H54 (cell line): Measurements from ENCODE around the gene INSYN1.
"Not testable (repeated sequence)": the region's sequence is repeated elsewhere in the genome, so short reads cannot be mapped to it uniquely, and the experiment has no call there.

ENCODE experiments used
- DNase-seq: peaks from one replicate; pipeline ENCODE4 v3.0.0; 2011; ENCODE audit warnings: low spot score, mixed read lengths; ENCODE audit not compliant: insufficient read length
- FAIRE-seq: peaks from 3 replicates; lab custom pipeline; 2011; peaks lifted over from hg19 to GRCh38; lab: Jason Lieb, UNC
- POLR2A ChIP-seq: IDR thresholded peaks from 2 replicates; pipeline ENCODE4 v1.6.1; 2011; ENCODE audit warnings: low read depth, mild to moderate bottlenecking, low read length

Gene INSYN1

GRCh38 chr15:73786538-73786937, 33.4 kb upstream of the INSYN1 start:
- DNase-seq, result no peak
- no peak for FAIRE-seq
- TF ChIP-seq POLR2A, result no peak

- DNase-seq, FAIRE-seq: not testable (repeated sequence)
These were observed 32.3 kb upstream of the INSYN1 start for GRCh38 chr15:73785256-73786014.

- DNase-seq (no peak), FAIRE-seq (no peak)
- TF ChIP-seq POLR2A, result no peak
These were observed 31.1 kb upstream of the INSYN1 start for GRCh38 chr15:73784291-73784690.

GRCh38 chr15:73782344-73782959, 29.3 kb upstream of the INSYN1 start:
- DNase-seq (no peak), FAIRE-seq (no peak)
- TF ChIP-seq POLR2A, result no peak

GRCh38 chr15:73781038-73781925, 28.1 kb upstream of the INSYN1 start:
- DNase-seq, result no peak

GRCh38 chr15:73779974-73780373, 26.8 kb upstream of the INSYN1 start:
- FAIRE-seq, result no peak
- TF ChIP-seq POLR2A, result no peak
- DNase-seq, result no peak

More at GRCh38 chr15:73781038-73781925, 28.1 kb upstream of the INSYN1 start:
- no peak for TF ChIP-seq POLR2A
- FAIRE-seq, result no peak

- DNase-seq, result no peak
- no peak for TF ChIP-seq POLR2A
- no peak for FAIRE-seq
These were observed 24.6 kb upstream of the INSYN1 start for GRCh38 chr15:73777741-73778140.

GRCh38 chr15:73773428-73773827, 20.3 kb upstream of the INSYN1 start:
- no peak for DNase-seq
- no peak for TF ChIP-seq POLR2A
- no peak for FAIRE-seq

- TF ChIP-seq POLR2A, result no peak
- FAIRE-seq (no peak), DNase-seq (no peak)
These were observed 18.4 kb upstream of the INSYN1 start for GRCh38 chr15:73771385-73772045.

- no peak for TF ChIP-seq POLR2A
- DNase-seq (no peak), FAIRE-seq (no peak)
These were observed 16.9 kb upstream of the INSYN1 start for GRCh38 chr15:73770050-73770449.

GRCh38 chr15:73767806-73768501, 14.8 kb upstream of the INSYN1 start:
- TF ChIP-seq POLR2A, result no peak
- no peak for DNase-seq
- no peak for FAIRE-seq

GRCh38 chr15:73766598-73766997, 13.4 kb upstream of the INSYN1 start:
- FAIRE-seq (no peak), DNase-seq (no peak)
- TF ChIP-seq POLR2A, result no peak

- no peak for TF ChIP-seq POLR2A
- DNase-seq, result no peak
- FAIRE-seq, result no peak
These were observed 12.6 kb upstream of the INSYN1 start for GRCh38 chr15:73765778-73766177.

GRCh38 chr15:73763931-73764330, 10.8 kb upstream of the INSYN1 start:
- no peak for TF ChIP-seq POLR2A
- FAIRE-seq (no peak), DNase-seq (no peak)
